WTC11 (cell line): ENCODE measurements around the gene DIABLO. TPM values are rescaled to one million over a fixed set of nuclear protein-coding genes. Genes with fewer than 3 reads are reported as not detected.

Experiments used
- ATAC-seq: fragments of 200-7000 bp; cut with Tn5 transposase; 2 replicates; pipeline ENCODE4 v1.10.0; 2021; ENCODE audit warnings: mild to moderate bottlenecking, moderate library complexity
- CTCF ChIA-PET: fragments of 300-600 bp; sonication (Branson Sonifier 250); formaldehyde crosslinking; loops from one replicate; lab custom pipeline; 2021; ENCODE audit warnings: antibody characterized with exemption; lab: Charles Lee
- POLR2A ChIA-PET: fragments of 350-600 bp; sonication (Branson Sonifier 250); formaldehyde crosslinking; loops from one replicate; lab custom pipeline; 2021; ENCODE audit warnings: antibody characterized with exemption; lab: Charles Lee
- DNase-seq: peaks from one replicate; pipeline ENCODE4 v3.0.0; 2021; ENCODE audit warnings: low spot score
- H3K27ac Mint-ChIP-seq: 2 replicates; pipeline ENCODE4 v1.8.0; 2021; ENCODE audit warnings: mixed read lengths
- H3K27me3 Mint-ChIP-seq: 2 replicates; pipeline ENCODE4 v1.8.0; 2021; ENCODE audit warnings: low read depth, mild to moderate bottlenecking, moderate library complexity, mixed read lengths
- H3K36me3 Mint-ChIP-seq: 2 replicates; pipeline ENCODE4 v1.8.0; 2021; ENCODE audit warnings: mixed read lengths
- H3K4me1 Mint-ChIP-seq: 2 replicates; pipeline ENCODE4 v1.8.0; 2022; ENCODE audit warnings: mixed read lengths
- H3K4me3 Mint-ChIP-seq: 2 replicates; pipeline ENCODE4 v1.8.0; 2021; ENCODE audit warnings: mild to moderate bottlenecking, moderate library complexity, mixed read lengths
- H3K9me3 Mint-ChIP-seq: 2 replicates; pipeline ENCODE4 v1.8.0; 2021; ENCODE audit warnings: mixed read lengths
- ARID4B ChIP-seq: sonication (generic); formaldehyde crosslinking; IDR thresholded peaks from 2 replicates; pipeline ENCODE4 v1.8.0; 2023; ENCODE audit warnings: missing genetic modification reagents, mild to moderate bottlenecking, borderline replicate concordance
- ATF1 ChIP-seq: sonication (generic); formaldehyde crosslinking; IDR thresholded peaks from 2 replicates; pipeline ENCODE4 v1.8.1; 2023; ENCODE audit warnings: mild to moderate bottlenecking, moderate library complexity, missing genetic modification reagents
- ATF3 ChIP-seq: sonication (generic); formaldehyde crosslinking; conservative IDR thresholded peaks from 2 replicates; pipeline ENCODE4 v1.8.1; 2022; ENCODE audit warnings: mild to moderate bottlenecking, missing genetic modification reagents
- CBFB ChIP-seq: sonication (generic); formaldehyde crosslinking; IDR thresholded peaks from 2 replicates; pipeline ENCODE4 v1.8.1; 2022; ENCODE audit warnings: mild to moderate bottlenecking, low read depth, missing genetic modification reagents
- CDX4 ChIP-seq: fragments of 250-450 bp; sonication (Bioruptor Pico); IDR thresholded peaks from 2 replicates; pipeline ENCODE4 v1.9.0; 2021; ENCODE audit warnings: moderate library complexity, mild to moderate bottlenecking, inconsistent platforms, borderline replicate concordance
- E2F1 ChIP-seq: sonication (generic); formaldehyde crosslinking; IDR thresholded peaks from 2 replicates; pipeline ENCODE4 v1.8.0; 2022; ENCODE audit warnings: mild to moderate bottlenecking, missing genetic modification reagents
- ELF4 ChIP-seq: sonication (generic); formaldehyde crosslinking; IDR thresholded peaks from 2 replicates; pipeline ENCODE4 v1.8.1; 2022; ENCODE audit warnings: low read depth, mild to moderate bottlenecking, moderate library complexity, missing genetic modification reagents
- FOXJ3 ChIP-seq: sonication (generic); formaldehyde crosslinking; IDR thresholded peaks from 2 replicates; pipeline ENCODE4 v1.9.0; 2021; ENCODE audit warnings: missing genetic modification reagents, mild to moderate bottlenecking, borderline replicate concordance
- IRF2 ChIP-seq: sonication (generic); formaldehyde crosslinking; IDR thresholded peaks from 2 replicates; pipeline ENCODE4 v1.8.0; 2022; ENCODE audit warnings: low read depth, missing genetic modification reagents, borderline replicate concordance
- NFATC4 ChIP-seq: fragments of 250-450 bp; sonication (Bioruptor Pico); IDR thresholded peaks from 2 replicates; pipeline ENCODE4 v1.9.0; 2021; ENCODE audit warnings: mild to moderate bottlenecking
- NFE2L1 ChIP-seq: sonication (generic); formaldehyde crosslinking; IDR thresholded peaks from 2 replicates; pipeline ENCODE4 v1.8.1; 2023; ENCODE audit warnings: missing genetic modification reagents
- OVOL2 ChIP-seq: fragments of 250-450 bp; sonication (Bioruptor Pico); IDR thresholded peaks from 2 replicates; pipeline ENCODE4 v1.9.0; 2021; ENCODE audit warnings: mild to moderate bottlenecking, borderline replicate concordance
- RORB ChIP-seq: fragments of 250-450 bp; sonication (Bioruptor Pico); IDR thresholded peaks from 2 replicates; pipeline ENCODE4 v1.9.0; 2021; ENCODE audit warnings: mild to moderate bottlenecking
- TEAD1 ChIP-seq: sonication (generic); formaldehyde crosslinking; IDR thresholded peaks from 2 replicates; pipeline ENCODE4 v1.8.0; 2022; ENCODE audit warnings: mild to moderate bottlenecking, missing genetic modification reagents
- ZBTB21 ChIP-seq: sonication (generic); formaldehyde crosslinking; IDR thresholded peaks from 2 replicates; pipeline ENCODE4 v1.8.1; 2023; ENCODE audit warnings: mild to moderate bottlenecking, missing genetic modification reagents, borderline replicate concordance
- ZNF232 ChIP-seq: sonication (generic); formaldehyde crosslinking; IDR thresholded peaks from 2 replicates; pipeline ENCODE4 v1.8.0; 2022; ENCODE audit warnings: mild to moderate bottlenecking, missing genetic modification reagents
- ZNF396 ChIP-seq: fragments of 250-450 bp; sonication (Bioruptor Pico); IDR thresholded peaks from 2 replicates; pipeline ENCODE4 v1.8.0; 2021; ENCODE audit warnings: mild to moderate bottlenecking, moderate library complexity, borderline replicate concordance
- ZNF425 ChIP-seq: fragments of 250-450 bp; sonication (Bioruptor Pico); conservative IDR thresholded peaks from 2 replicates; pipeline ENCODE4 v1.9.0; 2021; ENCODE audit warnings: mild to moderate bottlenecking
- ZSCAN18 ChIP-seq: fragments of 250-450 bp; sonication (Bioruptor Pico); IDR thresholded peaks from 2 replicates; pipeline ENCODE4 v2.1.2; 2022; ENCODE audit warnings: mild to moderate bottlenecking, moderate library complexity
- total RNA-seq: library from RNA; stranded (reverse); gene quantifications from 3 replicates; pipeline ENCODE4 v1.2.3, GENCODE V29; 2021

The DIABLO gene
- total RNA-seq, 1 experiment from 2014 or later = 61.7 TPM

- Mint-ChIP-seq H3K36me3 (peaks cover 15% of the 10 kb centered on the region), H3K27me3 (no peaks in the 10 kb centered on the region), H3K9me3 (no peaks in the 10 kb centered on the region), H3K27ac (no peak overlapping the region), H3K4me1 (no peaks in the 10 kb centered on the region), H3K4me3 (no peak overlapping the region)
- TF ChIP-seq RORB (no peak), ZNF396 (CRISPR knock-in tag) (no peak), CBFB (CRISPR knock-in tag) (no peak), ARID4B (no peak), IRF2 (no peak), NFATC4 (CRISPR knock-in tag) (no peak), OVOL2 (CRISPR knock-in tag) (no peak), ELF4 (no peak), ZBTB21 (CRISPR knock-in tag) (no peak), FOXJ3 (no peak), NFE2L1 (no peak), E2F1 (CRISPR knock-in tag) (no peak)
- ChIA-PET CTCF (no interaction called here), POLR2A (interaction anchor here (0.6 to 0.7 kb wide), 2 partner anchors 35 to 1660 kb away, joined by 3 to 6 read pairs; no protein-coding TSS in a partner anchor)
- ATAC-seq (no peak), DNase-seq (no peak)
Observed at GRCh38 chr12:122245553-122245952, 19.7 kb upstream of the DIABLO start.

GRCh38 chr12:122244565-122245371 lies 18.9 kb upstream of the DIABLO start:
- CTCF ChIA-PET = interaction anchor here (0.5 kb wide), 1 partner anchor 22 kb away, joined by 3 read pairs; no protein-coding TSS in a partner anchor
- TF ChIP-seq TEAD1 (CRISPR knock-in tag) (no peak), ZSCAN18 (no peak), RORB (no peak)
- H3K4me3 Mint-ChIP-seq = no peak overlapping the region
- no peaks in the 10 kb centered on the region for H3K27me3 Mint-ChIP-seq
- no peaks in the 10 kb centered on the region for H3K9me3 Mint-ChIP-seq
- H3K4me1 Mint-ChIP-seq = no peaks in the 10 kb centered on the region
- H3K36me3 Mint-ChIP-seq = peaks cover 19% of the 10 kb centered on the region
- no peak for ATAC-seq
- H3K27ac Mint-ChIP-seq = no peak overlapping the region
- DNase-seq = no peak
- POLR2A ChIA-PET = no interaction called here

- H3K27ac Mint-ChIP-seq = no peak overlapping the region
- peaks cover 17% of the 10 kb centered on the region for H3K36me3 Mint-ChIP-seq
- ChIA-PET CTCF (no interaction called here), POLR2A (no interaction called here)
- DNase-seq = no peak
- no peak for ATAC-seq
- H3K9me3 Mint-ChIP-seq = no peaks in the 10 kb centered on the region
- H3K4me3 Mint-ChIP-seq = no peak overlapping the region
- no peaks in the 10 kb centered on the region for H3K27me3 Mint-ChIP-seq
- no peaks in the 10 kb centered on the region for H3K4me1 Mint-ChIP-seq
- TF ChIP-seq ZNF425 (CRISPR knock-in tag) (no peak), ZNF232 (no peak), CDX4 (CRISPR knock-in tag) (no peak), ATF3 (CRISPR knock-in tag) (no peak), ATF1 (CRISPR knock-in tag) (no peak)
Observed at GRCh38 chr12:122243965-122244364, 18.1 kb upstream of the DIABLO start.
